ENCODE results near the gene USH1C. TPM values are rescaled to one million over a fixed set of nuclear protein-coding genes. Genes with fewer than 3 reads are reported as not detected.

Gene USH1C
- total and polyA plus RNA-seq, 3 donors from 2014 or later = 1.2 to 3.7 (median 1.2) TPM

- Histone ChIP-seq H3K9me3 (no peaks in the 10 kb centered on the region), H3K27me3 (no peaks in the 10 kb centered on the region), H3K4me3 (no peak overlapping the region), H3K4me1 (no peaks in the 10 kb centered on the region), H3K36me3 (ENCODE audit: low read depth, missing control alignments) (no peaks in the 10 kb centered on the region), H3K27ac (no peak overlapping the region)
- intact Hi-C loops (cut with DNase I; ENCODE audit: low total_unique reads) = no loop called here
- WGBS, 2 donors = 66 to 73% methylated on average over 8 of the region's 8 CpGs
- DNase-seq = no peak
- TF ChIP-seq POLR2A (IDR thresholded peaks at IDR 0.05) = no peak
- TF ChIP-seq, protein P1, sequence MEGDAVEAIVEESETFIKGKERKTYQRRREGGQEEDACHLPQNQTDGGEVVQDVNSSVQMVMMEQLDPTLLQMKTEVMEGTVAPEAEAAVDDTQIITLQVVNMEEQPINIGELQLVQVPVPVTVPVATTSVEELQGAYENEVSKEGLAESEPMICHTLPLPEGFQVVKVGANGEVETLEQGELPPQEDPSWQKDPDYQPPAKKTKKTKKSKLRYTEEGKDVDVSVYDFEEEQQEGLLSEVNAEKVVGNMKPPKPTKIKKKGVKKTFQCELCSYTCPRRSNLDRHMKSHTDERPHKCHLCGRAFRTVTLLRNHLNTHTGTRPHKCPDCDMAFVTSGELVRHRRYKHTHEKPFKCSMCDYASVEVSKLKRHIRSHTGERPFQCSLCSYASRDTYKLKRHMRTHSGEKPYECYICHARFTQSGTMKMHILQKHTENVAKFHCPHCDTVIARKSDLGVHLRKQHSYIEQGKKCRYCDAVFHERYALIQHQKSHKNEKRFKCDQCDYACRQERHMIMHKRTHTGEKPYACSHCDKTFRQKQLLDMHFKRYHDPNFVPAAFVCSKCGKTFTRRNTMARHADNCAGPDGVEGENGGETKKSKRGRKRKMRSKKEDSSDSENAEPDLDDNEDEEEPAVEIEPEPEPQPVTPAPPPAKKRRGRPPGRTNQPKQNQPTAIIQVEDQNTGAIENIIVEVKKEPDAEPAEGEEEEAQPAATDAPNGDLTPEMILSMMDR (IDR thresholded peaks at IDR 0.05) = no peak
Measured at GRCh38 chr11:17458268-17458667, 85.9 kb downstream of the USH1C start.

DNA sequence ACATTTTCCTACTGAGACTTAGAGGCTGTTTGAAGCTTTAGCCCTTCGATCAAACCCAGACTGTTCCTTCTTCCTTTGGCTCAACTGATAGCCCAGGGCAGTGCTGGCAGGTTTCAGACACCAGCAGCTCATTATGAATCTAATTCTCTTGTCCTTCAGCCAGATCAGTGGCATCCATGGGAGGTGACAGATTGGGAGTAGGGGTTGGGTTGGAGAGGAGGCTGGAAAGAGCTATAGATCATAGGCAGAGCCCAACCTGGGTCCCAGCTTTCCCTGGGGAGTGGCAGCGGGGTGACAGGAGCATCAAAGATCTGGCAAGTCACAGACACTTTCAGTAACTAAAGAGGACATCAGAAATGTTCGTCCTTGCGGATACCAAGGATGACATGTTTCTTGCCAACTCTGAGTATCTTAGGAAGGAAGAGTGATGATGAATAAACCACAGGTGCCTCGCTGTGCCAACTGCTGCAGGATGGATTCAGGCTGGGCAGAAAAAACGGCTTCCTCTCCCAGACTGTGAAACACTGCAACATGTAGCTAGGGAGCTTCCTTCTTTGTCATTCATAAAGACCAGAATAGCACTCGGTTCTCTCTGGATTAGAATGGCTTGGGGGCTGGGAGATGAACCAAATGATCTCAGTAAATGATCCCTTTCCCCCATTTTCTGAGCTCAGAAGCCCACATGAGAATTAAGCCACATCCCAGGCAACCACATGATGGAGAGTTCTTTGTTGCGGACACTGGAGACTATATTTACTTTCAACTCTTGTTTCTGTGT is 86.6 kb downstream of the USH1C start:
- TF ChIP-seq, protein P1 (IDR thresholded peaks at IDR 0.05) = no peak
- TF ChIP-seq POLR2A (IDR thresholded peaks at IDR 0.05) = no peak
- DNase-seq = no peak
- no peaks in the 10 kb centered on the region for H3K9me3 ChIP-seq
- no peaks in the 10 kb centered on the region for H3K36me3 ChIP-seq (ENCODE audit: low read depth, missing control alignments)
- intact Hi-C loops (cut with DNase I; ENCODE audit: low total_unique reads) = no loop called here
- no peaks in the 10 kb centered on the region for H3K4me1 ChIP-seq
- no peak overlapping the region for H3K27ac ChIP-seq
- no peaks in the 10 kb centered on the region for H3K27me3 ChIP-seq
- H3K4me3 ChIP-seq = no peak overlapping the region
- WGBS, 2 donors = 68 to 70% methylated on average over 8 of the region's 8 CpGs

GRCh38 chr11:17452668-17453067 is 91.5 kb downstream of the USH1C start:
- intact Hi-C loops (cut with DNase I; ENCODE audit: low total_unique reads) = no loop called here
- Histone ChIP-seq H3K36me3 (ENCODE audit: low read depth, missing control alignments) (no peaks in the 10 kb centered on the region), H3K27ac (no peak overlapping the region), H3K9me3 (no peaks in the 10 kb centered on the region), H3K4me3 (no peak overlapping the region), H3K4me1 (no peaks in the 10 kb centered on the region), H3K27me3 (no peaks in the 10 kb centered on the region)
- DNase-seq = no peak
- TF ChIP-seq POLR2A (IDR thresholded peaks at IDR 0.05) = no peak
- TF ChIP-seq, protein P1 (IDR thresholded peaks at IDR 0.05) = no peak
- WGBS, 2 donors = 74 to 89% methylated on average over 2 of the region's 2 CpGs

DNA sequence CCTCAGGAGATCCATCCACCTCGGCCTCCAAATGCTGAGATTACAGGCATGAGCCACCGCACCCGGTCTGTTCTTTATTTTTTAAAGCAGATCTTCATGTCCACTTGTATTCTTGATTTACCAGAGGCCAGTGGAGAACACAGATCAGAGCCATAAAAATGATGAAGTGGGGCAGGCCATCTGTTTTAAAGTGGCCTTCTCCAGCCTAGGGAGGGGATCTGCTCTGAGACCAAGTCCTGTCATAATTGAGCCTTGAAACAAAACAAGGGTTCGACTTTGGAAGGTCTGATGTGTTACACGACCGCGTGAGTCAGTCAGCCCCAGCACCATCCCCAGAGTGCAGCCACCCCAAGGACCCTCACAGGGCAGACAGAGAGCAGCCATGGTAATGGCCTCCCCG is 95.1 kb downstream of the USH1C start:
- Histone ChIP-seq H3K4me3 (no peak overlapping the region), H3K36me3 (ENCODE audit: low read depth, missing control alignments) (no peaks in the 10 kb centered on the region), H3K9me3 (no peaks in the 10 kb centered on the region), H3K4me1 (no peaks in the 10 kb centered on the region), H3K27me3 (no peaks in the 10 kb centered on the region), H3K27ac (no peak overlapping the region)
- TF ChIP-seq, protein P1 (IDR thresholded peaks at IDR 0.05) = no peak
- TF ChIP-seq POLR2A (IDR thresholded peaks at IDR 0.05) = no peak
- WGBS, 2 donors = 76 to 79% methylated on average over 8 of the region's 8 CpGs
- intact Hi-C loops (cut with DNase I; ENCODE audit: low total_unique reads) = no loop called here
- DNase-seq = no peak

DNA sequence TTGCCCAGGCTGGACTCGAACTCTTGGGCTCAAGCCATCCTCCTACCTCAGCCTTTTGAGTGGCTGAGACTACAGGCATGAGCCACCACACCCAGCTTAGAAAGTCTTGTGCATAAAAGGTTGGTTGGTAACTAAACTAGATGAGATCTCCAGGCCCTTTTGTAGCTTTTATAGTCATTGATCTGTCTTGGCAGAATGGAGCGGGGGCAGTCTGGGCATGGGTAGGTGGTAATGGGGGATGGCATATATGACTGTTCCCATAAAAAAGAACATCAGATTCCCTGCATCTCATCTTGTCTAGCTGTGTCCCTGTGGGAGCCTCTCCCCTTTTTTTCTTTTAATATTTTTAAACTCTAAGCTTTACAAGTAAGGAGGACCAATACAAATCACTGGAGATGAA is 97.7 kb downstream of the USH1C start:
- H3K4me3 ChIP-seq = no peak overlapping the region
- H3K27me3 ChIP-seq = no peaks in the 10 kb centered on the region
- 91 to 93% methylated on average over 2 of the region's 2 CpGs for WGBS, 2 donors
- intact Hi-C loops (cut with DNase I; ENCODE audit: low total_unique reads) = no loop called here
- no peak overlapping the region for H3K27ac ChIP-seq
- no peak for TF ChIP-seq POLR2A (IDR thresholded peaks at IDR 0.05)
- TF ChIP-seq, protein P1 (IDR thresholded peaks at IDR 0.05) = no peak
- DNase-seq = no peak
- H3K36me3 ChIP-seq (ENCODE audit: low read depth, missing control alignments) = no peaks in the 10 kb centered on the region
- no peaks in the 10 kb centered on the region for H3K9me3 ChIP-seq
- H3K4me1 ChIP-seq = no peaks in the 10 kb centered on the region

Data from testis (tissue), 3 donors.